CD4-positive, alpha-beta T cell treated with Interleukin-17A for 1 hour (primary cell): ENCODE results near the gene SOD1.
A peak's percentile ranks its signal among the peaks of the same experiment; 100 is the strongest.
"Not testable (repeated sequence)": the region's sequence is repeated elsewhere in the genome, so short reads cannot be mapped to it uniquely, and the experiment has no call there.

Experiments used
- DNase-seq: peaks from one replicate; pipeline ENCODE4 v3.0.0-alpha.2; 2020

SOD1 gene

DNA sequence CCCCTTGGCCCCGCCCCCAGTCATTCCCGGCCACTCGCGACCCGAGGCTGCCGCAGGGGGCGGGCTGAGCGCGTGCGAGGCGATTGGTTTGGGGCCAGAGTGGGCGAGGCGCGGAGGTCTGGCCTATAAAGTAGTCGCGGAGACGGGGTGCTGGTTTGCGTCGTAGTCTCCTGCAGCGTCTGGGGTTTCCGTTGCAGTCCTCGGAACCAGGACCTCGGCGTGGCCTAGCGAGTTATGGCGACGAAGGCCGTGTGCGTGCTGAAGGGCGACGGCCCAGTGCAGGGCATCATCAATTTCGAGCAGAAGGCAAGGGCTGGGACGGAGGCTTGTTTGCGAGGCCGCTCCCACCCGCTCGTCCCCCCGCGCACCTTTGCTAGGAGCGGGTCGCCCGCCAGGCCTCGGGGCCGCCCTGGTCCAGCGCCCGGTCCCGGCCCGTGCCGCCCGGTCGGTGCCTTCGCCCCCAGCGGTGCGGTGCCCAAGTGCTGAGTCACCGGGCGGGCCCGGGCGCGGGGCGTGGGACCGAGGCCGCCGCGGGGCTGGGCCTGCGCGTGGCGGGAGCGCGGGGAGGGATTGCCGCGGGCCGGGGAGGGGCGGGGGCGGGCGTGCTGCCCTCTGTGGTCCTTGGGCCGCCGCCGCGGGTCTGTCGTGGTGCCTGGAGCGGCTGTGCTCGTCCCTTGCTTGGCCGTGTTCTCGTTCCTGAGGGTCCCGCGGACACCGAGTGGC is at the start of gene SOD1:
Gene SOD1, plus strand, starts transcription at position 158 of the 723 bp plus-strand sequence. Its CDS starts 77 bp downstream, at position 235.
- DNase-seq: peak; percentile 97

- no peak for DNase-seq
Observed at GRCh38 chr21:31611445-31611844, 48.0 kb upstream of the SOD1 start.

DNA sequence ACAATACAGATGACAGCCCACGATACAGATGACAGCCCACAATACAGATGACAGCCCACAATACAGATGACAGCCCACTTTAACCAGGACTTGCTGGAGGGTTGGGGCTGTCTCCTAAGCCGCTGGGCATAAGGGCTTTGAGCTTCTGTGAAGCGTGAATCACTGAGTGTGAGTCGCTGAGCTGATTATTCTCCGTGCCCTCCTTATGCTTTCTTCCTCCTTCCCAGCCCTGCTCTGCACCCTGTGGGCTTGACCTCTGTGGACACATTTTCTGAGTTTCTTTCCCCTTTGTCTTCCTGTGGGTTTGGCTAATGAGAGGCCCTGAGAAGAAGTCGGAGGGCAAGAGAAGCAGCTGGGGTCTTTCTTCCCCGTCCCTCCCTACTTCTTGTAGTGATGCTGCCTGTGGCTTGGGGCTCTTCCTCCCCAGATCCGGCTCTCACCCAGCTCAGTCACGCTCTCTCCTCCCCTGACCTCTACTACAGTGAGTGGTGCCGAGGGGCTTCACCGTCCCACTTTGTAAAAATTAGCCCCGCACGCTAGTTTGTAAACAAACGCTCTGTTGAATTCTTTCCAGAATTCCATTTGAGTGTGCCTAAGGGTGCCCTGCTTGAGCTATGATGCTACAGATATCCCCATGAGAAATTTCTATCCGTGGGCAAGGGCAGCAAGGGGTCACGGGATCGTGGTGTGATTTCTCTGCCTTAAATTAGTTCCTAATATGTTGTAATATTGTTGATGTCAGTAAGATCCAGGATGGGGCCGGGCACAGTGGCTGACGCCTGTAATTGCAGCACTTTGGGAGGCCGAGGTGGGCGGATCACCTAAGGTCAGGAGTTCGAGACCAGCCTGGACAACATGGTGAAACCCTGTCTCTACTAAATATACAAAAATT is 46.4 kb upstream of the SOD1 start:
- DNase-seq: no peak

DNA sequence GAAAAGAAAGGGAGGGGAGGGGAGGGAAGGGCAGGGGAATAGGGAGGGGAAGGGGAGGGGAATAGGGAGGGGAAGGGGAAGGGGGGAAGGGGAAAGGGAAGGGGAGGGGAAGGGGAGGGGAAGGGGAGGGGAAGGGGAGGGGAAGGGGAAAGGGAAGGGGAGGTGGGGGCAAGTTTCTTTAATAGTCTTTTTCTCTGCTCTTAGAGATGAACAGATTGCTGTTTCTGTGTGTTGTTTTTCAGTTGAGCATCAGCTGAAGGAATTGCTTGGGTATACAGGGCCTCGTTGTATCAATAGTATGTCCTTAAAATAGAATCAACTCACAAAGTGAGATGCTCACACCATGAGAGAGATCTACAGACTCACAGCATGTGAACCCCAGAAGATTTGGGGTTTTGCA is 44.8 kb upstream of the SOD1 start:
- DNase-seq: no peak

- DNase-seq: no peak
Observed at GRCh38 chr21:31616216-31616615, 43.3 kb upstream of the SOD1 start.

DNA sequence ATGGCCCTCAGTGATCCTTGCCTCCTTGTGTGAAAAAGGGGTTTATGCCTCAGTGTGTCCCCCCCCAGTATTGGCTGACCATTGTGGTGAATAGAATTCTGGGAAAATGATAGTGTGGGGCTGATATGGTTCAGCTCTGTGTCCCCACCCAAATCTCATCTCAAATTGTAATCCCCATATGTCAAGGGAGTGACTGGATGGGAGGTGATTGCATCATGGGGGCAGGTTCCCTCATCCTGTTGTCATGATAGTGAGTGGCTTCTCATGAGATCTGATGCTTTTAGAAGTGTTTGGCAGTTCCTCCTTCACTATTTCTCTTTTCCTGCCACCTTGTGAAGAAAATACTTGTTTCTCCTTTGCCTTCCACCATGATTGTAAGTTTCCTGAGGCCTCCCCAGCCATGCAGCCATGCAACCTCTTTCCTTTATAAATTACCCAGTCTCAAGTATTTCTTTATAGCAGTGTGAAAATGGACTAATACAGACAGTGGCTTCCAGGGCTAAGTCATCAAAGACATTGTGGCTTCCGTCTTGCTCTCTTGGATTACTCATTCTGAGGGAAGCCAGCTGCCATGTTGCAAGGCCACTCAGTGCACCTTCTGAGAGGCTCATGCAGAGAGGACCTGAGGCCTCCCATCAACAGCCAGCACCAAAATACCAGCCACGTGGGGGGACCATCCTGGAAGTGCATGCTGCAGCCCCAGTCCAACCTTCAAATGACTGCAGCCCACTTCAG is 40.6 kb upstream of the SOD1 start:
- DNase-seq: no peak

DNA sequence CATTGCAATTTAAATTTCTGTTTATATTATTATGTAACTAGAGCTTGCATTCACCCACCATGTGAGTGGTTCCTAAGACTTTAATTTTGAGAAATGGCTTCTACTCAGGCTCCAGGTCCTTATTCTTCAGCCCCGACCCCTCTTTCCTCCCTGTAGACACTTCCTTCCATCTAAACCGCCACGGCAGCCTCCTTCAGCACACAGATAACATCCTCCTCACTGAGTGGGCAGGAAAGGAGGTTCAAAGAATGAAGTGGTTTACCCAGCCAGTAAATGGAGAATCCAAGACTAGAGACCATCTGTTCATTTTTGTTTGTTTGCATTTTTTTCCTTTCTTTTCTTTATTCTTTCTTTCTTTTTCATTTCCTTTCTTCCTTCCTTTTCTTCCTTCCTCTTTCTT is 37.1 kb upstream of the SOD1 start:
- DNase-seq: no peak

DNA sequence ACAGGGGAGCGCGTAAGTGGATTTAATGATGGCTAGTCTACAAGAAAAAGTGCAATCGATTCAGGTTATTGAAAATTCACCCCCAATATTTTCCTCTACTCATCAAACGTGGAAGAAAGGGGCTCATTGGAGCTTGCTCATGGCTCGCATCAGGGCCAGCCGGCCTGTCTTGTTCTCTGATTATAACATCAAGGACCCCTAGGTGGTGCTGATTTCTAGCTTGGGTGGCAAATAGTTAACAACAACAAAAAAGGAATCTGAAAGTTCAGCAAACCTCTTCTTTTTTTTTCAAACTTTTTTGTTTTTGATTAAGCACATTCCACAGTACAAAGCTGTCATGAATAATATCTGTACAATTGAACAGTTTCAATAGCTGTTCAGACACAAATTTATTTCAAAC is 35.8 kb upstream of the SOD1 start:
- DNase-seq: no peak

DNA sequence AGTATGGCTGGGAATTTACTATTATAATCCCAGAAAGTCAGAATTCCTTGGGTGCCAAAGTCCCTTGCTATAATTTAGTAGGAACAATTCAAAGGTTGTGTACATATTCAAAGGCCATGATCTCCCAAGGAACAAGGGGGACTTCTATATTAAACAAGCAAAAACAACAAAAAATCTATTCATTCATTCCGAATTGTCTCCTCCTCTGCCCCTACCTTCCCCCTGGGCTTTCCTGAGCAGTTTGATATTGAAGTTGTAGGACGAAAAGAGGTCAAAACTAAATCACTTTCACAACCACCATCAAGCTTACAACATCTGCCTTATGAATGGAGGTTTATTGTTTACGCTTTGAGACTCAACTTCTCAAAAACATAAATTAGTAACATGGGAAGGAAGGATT is 35.3 kb upstream of the SOD1 start:
- no peak for DNase-seq

- DNase-seq: no peak
Observed at GRCh38 chr21:31624961-31625491, 34.5 kb upstream of the SOD1 start.

GRCh38 chr21:31629972-31630711 is 29.4 kb upstream of the SOD1 start:
- DNase-seq: no peak

- not testable (repeated sequence) for DNase-seq
Observed at GRCh38 chr21:31631881-31632280, 27.6 kb upstream of the SOD1 start.

DNA sequence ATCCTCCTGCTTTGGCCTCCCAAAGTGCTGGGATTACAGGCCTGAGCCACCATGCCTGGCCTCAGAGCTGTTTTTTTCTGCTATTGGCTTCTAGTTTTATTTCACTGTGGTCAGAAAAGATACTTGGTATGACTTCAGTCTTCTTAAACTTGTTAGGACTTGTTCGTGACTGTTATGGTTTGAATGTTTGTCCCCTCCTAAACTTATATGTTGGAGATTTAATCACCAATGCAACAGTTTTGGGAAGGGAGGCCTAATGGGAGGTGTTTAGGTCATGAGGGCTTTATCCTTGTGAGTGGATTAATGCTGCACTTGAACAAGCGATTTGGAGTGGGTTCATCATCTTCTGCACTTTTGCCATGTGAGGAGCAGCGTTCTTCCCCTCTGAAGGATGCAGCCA is 24.5 kb upstream of the SOD1 start:
- no peak for DNase-seq

DNA sequence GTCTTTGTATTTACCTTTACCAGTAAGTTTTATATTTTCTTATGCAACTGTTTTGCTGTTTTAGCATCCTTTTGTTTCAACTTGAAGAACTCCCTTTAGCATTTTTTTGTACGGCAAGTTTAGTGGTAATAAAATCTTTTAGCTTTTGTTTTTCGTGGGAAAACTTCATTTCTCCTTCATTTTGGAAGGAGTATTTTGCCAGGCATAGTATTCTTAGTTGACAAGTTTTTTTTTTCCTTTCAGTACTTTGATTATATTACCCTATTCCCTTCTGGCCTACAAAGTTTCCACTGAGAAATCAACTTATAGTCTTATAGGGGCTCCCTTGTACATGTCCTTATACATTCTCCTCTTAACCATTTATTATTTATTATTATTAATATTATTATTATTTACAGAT is 22.6 kb upstream of the SOD1 start:
- DNase-seq: no peak

DNA sequence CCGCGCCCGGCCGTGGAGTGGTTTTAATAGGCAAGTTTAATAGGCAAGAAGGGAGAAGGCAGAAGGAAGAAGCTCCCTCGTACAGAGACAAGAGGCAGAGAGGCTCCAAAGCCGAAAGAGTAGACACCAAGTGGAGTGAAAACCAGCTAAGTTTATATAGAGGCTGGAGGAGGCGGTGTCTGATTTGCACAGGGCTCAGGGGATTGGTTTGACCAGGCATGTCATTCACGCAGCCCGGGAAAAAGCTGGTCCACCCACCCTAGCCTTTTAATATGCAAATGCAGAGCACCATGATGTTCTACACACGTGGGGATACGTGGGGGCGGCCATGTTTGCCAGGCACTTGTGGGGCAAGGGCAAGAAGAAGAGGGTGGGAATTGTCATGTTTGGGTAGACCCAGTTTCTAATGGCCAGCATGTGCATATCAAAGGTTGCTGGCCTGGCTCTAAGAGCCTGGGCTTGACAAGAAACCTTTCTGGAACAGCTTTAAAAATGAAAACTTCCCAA is 18.0 kb upstream of the SOD1 start:
- DNase-seq: no peak

GRCh38 chr21:31644643-31645042 is 14.8 kb upstream of the SOD1 start:
- DNase-seq: no peak

DNA sequence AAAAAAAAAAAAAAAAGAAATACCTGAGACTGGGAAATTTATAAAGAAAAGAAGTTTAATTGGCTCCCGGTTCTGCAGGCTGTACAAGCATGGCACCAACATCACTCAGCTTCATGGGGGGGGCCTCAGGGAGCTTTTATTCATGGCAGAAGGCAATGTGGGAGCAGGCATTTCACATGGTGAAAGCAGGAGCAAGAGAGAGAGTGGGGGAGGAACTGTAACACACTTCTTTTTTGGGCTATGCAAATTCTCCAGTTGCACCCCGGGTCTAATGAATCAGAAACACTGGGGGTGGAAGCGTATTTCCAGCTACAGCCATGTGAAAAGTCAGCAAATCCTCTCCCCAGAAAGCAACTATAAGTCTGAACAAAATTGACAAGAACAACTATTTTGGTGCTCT is 11.8 kb upstream of the SOD1 start:
- DNase-seq: no peak

GRCh38 chr21:31650930-31651329 is 8.6 kb upstream of the SOD1 start:
- DNase-seq: no peak

- DNase-seq: not testable (repeated sequence)
Observed at GRCh38 chr21:31651491-31651890, 8.0 kb upstream of the SOD1 start.

- DNase-seq: no peak
Observed at GRCh38 chr21:31654340-31654739, 5.2 kb upstream of the SOD1 start.

DNA sequence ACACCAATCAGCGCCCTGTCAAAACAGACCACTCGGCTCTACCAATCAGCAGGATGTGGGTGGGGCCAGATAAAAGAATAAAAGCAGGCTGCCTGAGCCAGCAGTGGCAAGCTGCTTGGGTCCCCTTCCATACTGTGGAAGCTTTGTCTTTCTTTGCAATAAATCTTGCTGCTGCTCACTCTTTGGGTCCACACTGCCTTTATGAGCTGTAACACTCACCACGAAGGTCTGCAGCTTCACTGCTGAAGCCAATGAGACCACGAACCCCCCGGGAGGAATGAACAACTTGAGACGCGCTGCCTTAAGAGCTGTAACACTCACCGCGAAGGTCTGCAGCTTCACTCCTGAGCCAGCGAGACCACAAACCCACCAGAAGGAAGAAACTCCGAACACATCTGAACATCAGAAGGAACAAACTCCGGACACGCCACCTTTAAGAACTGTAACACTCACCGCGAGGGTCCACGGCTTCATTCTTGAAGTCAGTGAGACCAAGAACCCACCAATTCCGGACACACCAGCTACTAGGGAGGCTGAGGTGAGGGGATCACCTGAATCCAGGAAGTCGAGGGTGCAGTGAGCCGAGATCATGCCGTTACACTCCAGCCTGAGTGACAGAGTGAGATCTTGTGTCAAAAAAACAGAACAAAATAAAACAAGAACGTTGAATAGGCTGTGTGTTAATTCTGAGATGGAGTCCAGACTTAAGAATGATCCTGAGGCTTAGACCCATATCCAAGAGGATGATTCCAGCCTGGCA is 4.5 kb upstream of the SOD1 start:
- DNase-seq: peak; percentile 41
